Measurements from ENCODE around the gene ESYT2. TPM values are rescaled to one million over a fixed set of nuclear protein-coding genes. Genes with fewer than 3 reads are reported as not detected.

The ESYT2 gene
- total and polyA plus RNA-seq, 2 experiments from 2014 or later: 15.8 to 40.3 TPM

DNA sequence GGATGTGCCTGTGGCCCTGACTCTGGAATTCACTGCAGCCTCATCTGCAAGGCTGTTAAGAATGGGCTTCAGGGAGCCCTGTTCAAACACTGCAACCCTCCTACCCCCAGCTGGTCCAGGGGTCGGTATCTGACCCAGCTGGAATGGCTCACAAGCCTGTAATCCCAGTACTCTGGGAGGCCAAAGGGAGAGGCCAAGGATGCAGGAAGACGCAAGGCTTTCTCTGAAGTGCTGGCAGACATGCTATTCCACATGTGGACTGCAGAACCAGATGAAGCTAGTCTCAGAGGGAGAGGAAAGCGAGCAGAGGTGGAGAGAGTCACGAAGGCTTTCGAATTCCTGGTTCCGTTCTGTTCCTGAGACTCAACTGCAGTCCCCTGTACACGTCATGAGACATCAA is 45.0 kb downstream of the ESYT2 start:
- H3K4me3 ChIP-seq: no peak overlapping the region
- no peak for TF ChIP-seq CTCF (IDR thresholded peaks at IDR 0.05; ENCODE audit: low read depth, low read length)
- H3K27me3 ChIP-seq: no peaks in the 10 kb centered on the region
- peaks cover 15% of the 10 kb centered on the region for H3K36me3 ChIP-seq
- peaks cover 4% of the 10 kb centered on the region for H3K4me1 ChIP-seq (ENCODE audit: low read depth)
- no peaks in the 10 kb centered on the region for H3K9me3 ChIP-seq (ENCODE audit: low read depth)
- no peak for DNase-seq (ENCODE audit: low read depth in 1 of 2, low spot score in 1 of 2)
- H3K27ac ChIP-seq: no peak overlapping the region

- no peak for DNase-seq (ENCODE audit: low read depth in 1 of 2, low spot score in 1 of 2)
- H3K36me3 ChIP-seq: peaks cover 15% of the 10 kb centered on the region
- H3K27ac ChIP-seq: peak overlapping the region; percentile 82
- no peak overlapping the region for H3K4me3 ChIP-seq
- no peaks in the 10 kb centered on the region for H3K9me3 ChIP-seq (ENCODE audit: low read depth)
- no peaks in the 10 kb centered on the region for H3K27me3 ChIP-seq
- peaks cover 9% of the 10 kb centered on the region for H3K4me1 ChIP-seq (ENCODE audit: low read depth)
- no peak for TF ChIP-seq CTCF (IDR thresholded peaks at IDR 0.05; ENCODE audit: low read depth, low read length)
Measured at GRCh38 chr7:158783595-158783994, 45.7 kb downstream of the ESYT2 start.

GRCh38 chr7:158782761-158783401 is 46.4 kb downstream of the ESYT2 start:
- peaks cover 9% of the 10 kb centered on the region for H3K36me3 ChIP-seq
- peaks cover 9% of the 10 kb centered on the region for H3K4me1 ChIP-seq (ENCODE audit: low read depth)
- peak; percentile 48 to 66 for DNase-seq (ENCODE audit: low read depth in 1 of 2, low spot score in 1 of 2)
- no peak overlapping the region for H3K4me3 ChIP-seq
- H3K27me3 ChIP-seq: no peaks in the 10 kb centered on the region
- H3K27ac ChIP-seq: peak overlapping the region; percentile 82
- TF ChIP-seq CTCF (IDR thresholded peaks at IDR 0.05; ENCODE audit: low read depth, low read length): peak; percentile 34
- no peaks in the 10 kb centered on the region for H3K9me3 ChIP-seq (ENCODE audit: low read depth)

DNA sequence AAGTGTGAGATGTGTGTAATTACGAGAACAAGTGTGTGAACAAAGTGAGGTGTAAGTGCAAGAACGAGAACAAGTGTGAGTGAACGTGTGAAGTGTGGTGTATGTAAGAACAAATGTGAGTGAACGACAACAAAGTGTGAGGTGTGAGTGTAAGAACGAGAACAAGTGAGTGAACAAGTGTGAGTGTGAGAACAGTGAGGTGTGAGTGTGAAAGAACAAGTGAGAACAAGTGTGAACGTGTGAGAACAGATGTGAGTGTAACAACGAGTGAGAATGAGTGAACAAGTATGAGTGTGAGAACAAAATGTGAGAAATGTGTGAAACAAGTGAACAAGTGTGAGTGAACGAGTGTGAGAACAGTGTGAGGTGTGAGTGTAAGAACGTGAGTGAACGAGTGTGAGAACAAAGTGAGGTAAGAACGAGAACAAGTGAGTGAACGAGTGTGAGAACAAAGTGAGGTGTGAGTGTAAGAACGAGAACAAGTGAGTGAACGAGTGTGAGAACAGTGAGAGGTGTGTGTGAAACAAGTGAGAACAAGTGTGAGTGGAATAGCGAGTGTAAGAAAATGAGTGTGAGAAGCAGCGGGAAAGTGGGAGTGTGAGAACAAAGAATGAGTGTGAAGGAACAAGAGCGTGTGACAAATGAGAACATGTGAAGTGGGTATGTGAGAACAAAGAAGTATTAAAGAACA is 47.2 kb downstream of the ESYT2 start:
- H3K9me3 ChIP-seq (ENCODE audit: low read depth): no peaks in the 10 kb centered on the region
- TF ChIP-seq CTCF (IDR thresholded peaks at IDR 0.05; ENCODE audit: low read depth, low read length): no peak
- H3K27me3 ChIP-seq: no peaks in the 10 kb centered on the region
- no peak for DNase-seq (ENCODE audit: low read depth in 1 of 2, low spot score in 1 of 2)
- peaks cover 9% of the 10 kb centered on the region for H3K4me1 ChIP-seq (ENCODE audit: low read depth)
- H3K36me3 ChIP-seq: peaks cover 3% of the 10 kb centered on the region
- no peak overlapping the region for H3K27ac ChIP-seq
- H3K4me3 ChIP-seq: no peak overlapping the region

DNA sequence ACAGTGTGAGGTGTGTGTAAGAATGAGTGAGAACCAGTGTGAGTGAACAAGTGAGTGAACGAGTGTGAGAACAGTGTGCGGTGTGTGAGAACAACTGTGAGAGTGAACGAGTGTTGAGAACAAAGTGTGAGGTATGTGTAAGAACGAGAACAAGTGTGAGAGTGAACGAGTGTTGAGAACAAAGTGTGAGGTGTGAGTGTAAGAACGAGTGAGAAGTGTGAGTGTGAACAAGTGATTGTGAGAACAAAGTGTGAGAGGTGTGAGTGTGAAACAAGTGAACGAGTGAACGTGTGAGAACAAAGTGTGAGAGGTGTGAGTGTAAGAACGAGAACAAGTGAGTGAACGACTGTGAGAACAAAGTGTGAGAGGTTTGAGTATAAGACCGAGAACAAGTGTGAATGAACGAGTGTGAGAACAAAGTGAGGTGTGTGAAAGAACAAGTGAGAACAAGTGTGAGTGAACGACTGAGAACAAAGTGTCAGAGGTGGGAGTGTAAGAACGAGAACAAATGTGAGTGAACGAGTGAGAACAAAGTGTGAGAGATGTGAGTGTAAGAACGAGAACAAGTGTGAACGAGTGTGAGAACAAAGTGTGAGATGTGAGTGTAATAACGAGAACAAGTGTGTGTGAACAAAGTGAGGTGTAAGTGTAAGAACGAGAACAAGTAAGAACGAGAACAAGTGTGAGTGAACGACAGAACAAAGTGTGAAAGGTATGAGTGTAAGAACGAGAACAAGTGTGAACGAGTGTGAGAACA is 47.9 kb downstream of the ESYT2 start:
- no peak overlapping the region for H3K4me3 ChIP-seq
- H3K36me3 ChIP-seq: peaks cover 3% of the 10 kb centered on the region
- no peaks in the 10 kb centered on the region for H3K9me3 ChIP-seq (ENCODE audit: low read depth)
- H3K27me3 ChIP-seq: no peaks in the 10 kb centered on the region
- TF ChIP-seq CTCF (IDR thresholded peaks at IDR 0.05; ENCODE audit: low read depth, low read length): no peak
- H3K27ac ChIP-seq: no peak overlapping the region
- peaks cover 9% of the 10 kb centered on the region for H3K4me1 ChIP-seq (ENCODE audit: low read depth)
- no peak for DNase-seq (ENCODE audit: low read depth in 1 of 2, low spot score in 1 of 2)

Data from cardiac muscle cell (in vitro differentiated cells and primary cell).